KOPT-K1 (cell line): ENCODE data around the gene TSPAN14.

Source experiments
- H3K27ac ChIP-seq: fragments of 200-600 bp; sonication (generic); 2 replicates; pipeline ENCODE4 v1.5.1; 2016; ENCODE audit warnings: antibody characterized with exemption, mild to moderate bottlenecking, low read depth, low read length; ENCODE audit not compliant: poor library complexity, severe bottlenecking
- H3K36me3 ChIP-seq: fragments of 200-600 bp; sonication (generic); 2 replicates; pipeline ENCODE4 v1.5.1; 2017; ENCODE audit warnings: antibody characterized with exemption, mild to moderate bottlenecking, low read length, moderate library complexity; ENCODE audit not compliant: insufficient read depth
- H3K9me3 ChIP-seq: fragments of 200-600 bp; sonication (generic); 2 replicates; pipeline ENCODE4 v1.5.1; 2017; ENCODE audit warnings: antibody characterized with exemption, low read length, mild to moderate bottlenecking; ENCODE audit not compliant: insufficient read depth, poor library complexity, severe bottlenecking

The TSPAN14 gene

DNA sequence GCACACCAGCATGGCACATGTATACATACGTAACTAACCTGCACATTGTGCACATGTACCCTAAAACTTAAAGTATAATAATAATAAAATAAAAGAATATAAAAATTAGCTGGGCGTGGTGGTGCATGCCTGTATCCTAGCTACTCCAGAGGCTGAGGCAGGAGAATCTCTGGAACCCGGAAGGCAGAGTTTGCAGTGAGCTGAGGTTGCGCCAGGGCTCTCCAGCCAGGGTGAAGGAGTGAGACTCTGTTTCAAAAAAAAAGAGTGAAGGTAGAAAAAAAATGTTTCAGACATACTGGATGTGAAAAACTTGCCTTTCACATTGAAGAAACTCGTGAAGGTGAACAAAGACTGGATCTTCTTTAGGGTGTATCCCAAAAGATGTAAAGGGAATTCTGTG lies 26.7 kb downstream of the TSPAN14 start:
- H3K36me3 ChIP-seq, result peaks cover 11% of the 10 kb centered on the region; the same call in 1 of the 2 replicates
- H3K27ac ChIP-seq, result no peak overlapping the region

DNA sequence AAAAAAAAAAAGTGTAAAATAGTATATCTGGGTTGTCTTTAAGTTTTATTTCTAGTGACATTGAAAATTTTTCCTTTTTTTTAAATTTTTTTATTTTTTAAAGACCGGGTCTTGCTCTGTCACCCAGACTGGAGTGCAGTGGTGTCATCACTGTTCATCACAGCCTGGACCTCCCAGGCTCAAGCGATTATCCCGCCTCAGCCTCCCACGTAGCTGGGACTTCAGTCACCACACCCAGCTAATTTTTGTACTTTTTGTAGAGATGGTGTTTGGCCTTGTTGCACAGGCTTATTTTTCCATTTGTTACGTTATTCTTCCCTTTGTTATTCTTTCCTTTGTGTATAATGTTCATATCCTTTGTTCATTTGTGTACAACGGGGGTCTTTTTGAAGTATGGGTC lies 30.1 kb downstream of the TSPAN14 start:
- no peak overlapping the region for H3K27ac ChIP-seq
- H3K9me3 ChIP-seq, result no peaks in the 10 kb centered on the region

More for the DNA sequence above, 26.7 kb downstream of the TSPAN14 start:
- peaks cover 15% of the 10 kb centered on the region for H3K9me3 ChIP-seq

DNA sequence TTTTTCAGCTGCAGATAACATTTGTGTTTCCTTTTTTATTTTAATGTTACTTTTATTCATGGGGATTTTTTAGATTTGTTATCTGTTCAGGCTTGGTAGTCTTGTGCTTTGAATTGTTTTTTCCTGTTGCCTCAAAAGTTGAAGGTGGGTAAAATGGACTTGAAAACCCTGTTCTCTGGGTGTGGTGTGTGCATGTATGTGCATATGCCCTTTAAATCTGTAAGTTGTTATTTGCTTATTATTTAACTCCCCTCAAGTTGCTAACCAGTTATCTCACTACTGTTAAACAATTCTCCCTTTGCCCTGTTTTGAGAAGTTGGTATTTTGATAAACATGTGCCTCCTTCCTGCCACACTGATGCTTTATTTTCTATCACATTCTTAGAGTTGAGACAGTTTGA lies 30.6 kb downstream of the TSPAN14 start:
- Histone ChIP-seq H3K9me3 (no peaks in the 10 kb centered on the region), H3K27ac (no peak overlapping the region), H3K36me3 (peaks cover 6% of the 10 kb centered on the region; the same call in 1 of the 2 replicates)

More for the DNA sequence above, 30.1 kb downstream of the TSPAN14 start:
- peaks cover 2% of the 10 kb centered on the region; the same call in 1 of the 2 replicates for H3K36me3 ChIP-seq

DNA sequence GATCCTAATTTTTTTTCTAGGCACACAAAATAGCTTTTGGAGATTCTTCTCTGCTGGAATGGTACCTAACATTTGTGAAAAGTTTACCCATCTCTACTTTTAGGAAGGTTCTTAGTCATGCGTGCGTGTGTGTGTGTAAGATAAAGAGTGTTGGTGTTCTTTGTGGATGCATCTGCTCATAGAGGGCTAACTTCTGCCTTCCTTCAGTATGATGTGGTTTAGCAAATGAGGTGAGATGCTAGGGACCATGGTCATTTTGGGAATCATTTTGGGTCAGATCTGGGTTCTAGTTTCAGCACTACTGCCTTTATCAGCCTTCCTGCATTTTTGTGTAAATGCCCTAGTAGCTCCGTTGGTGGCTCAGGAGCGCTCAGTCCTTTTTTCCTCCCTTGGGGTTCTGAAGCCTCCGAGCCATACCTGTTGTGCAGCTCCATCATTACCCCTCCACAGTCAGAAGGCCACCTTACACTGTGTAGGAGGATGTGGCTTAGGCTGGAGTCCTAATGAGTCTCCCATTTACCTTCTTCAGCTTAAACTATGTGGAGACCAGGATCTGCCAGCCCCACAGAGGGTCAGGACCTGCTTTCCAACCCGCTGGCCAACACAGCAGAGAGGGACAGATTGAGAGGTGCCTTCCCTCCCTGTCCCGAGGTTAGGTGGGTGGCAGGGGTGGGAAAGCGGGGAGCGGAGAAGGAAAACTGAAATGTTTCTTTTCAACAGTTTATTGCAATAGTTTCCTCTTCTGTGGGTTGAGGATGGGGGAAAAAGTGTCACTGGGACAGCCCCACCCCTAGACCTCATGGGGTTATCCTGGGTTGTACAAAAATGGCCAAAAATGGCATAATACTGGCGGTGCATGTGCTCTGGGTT lies 31.2 kb downstream of the TSPAN14 start:
- H3K27ac ChIP-seq, result peak overlapping the region; percentile 29

DNA sequence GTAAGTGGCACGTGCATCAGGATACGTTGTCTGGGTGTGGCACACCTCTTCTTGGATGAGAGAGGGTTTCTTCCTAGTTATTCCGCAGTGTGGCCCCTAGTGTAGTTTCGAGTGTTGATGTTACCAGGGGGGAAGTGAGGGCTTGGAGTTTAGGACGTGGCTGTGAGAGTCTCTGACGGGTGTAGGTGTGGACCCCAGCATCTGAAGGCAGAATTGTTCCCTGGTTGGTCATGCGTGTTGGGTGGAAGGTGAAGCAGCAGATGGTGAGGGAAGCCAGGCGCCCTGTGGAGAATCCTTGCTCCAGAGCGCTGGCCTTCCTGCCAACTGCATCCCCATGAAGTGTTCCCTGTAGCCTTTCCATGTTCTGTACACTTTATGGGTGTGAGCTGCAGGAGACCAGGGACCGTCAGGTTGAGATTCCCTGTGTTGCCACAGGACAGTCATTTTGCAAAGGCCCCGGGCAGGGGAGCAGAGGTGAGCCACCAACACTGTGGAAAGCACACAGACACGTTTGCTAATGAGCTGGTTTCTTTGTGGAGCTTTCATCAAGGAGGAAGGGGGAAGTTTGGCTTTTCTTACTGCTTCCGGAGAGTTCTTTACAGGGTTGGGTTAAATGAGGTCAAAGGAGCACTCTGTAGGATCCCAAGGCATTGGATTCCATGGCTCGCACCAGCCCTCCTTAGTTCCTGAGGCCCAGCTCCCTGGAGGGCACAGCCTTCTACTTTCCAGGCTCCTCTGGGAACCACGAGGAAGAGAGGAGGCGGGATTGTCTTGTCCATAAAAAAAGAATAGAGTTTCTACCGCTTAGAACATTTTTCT lies 32.0 kb downstream of the TSPAN14 start:
- no peaks in the 10 kb centered on the region for H3K9me3 ChIP-seq
- peak overlapping the region; percentile 29 for H3K27ac ChIP-seq
- peaks cover 19% of the 10 kb centered on the region for H3K36me3 ChIP-seq

More for the DNA sequence above, 31.2 kb downstream of the TSPAN14 start:
- peaks cover 12% of the 10 kb centered on the region for H3K36me3 ChIP-seq
- no peaks in the 10 kb centered on the region for H3K9me3 ChIP-seq

DNA sequence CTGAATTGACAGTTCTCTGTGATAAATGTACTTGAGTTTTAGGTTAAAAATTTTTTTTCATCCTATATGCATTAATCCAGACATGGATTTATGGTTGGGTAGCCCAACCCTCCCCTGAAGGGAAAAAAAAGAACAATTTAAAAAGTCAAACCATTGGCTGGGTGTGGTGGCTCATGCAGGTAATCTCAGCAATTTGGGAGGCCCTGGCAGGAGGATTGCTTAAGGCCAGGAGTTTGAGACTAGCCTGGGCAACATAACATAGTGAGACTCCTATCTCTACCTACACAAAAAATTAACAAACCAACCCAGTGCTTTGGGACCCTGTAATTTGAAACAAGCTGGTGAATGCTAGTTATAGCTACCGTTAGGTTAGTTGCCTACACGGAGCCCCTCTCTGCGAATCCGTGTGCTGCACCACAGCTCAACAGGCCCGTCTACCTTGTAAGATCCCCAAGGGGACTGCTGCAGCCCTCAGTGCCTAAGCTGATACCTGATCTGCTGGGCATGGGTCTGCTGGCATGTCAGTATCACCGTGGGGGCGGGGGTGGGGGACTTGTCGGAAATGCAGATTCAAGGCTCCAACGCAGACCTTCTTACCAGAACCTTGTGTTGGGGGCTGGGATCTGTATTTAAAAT lies 32.8 kb downstream of the TSPAN14 start:
- H3K9me3 ChIP-seq, result no peaks in the 10 kb centered on the region
- peak overlapping the region; percentile 29 for H3K27ac ChIP-seq
- H3K36me3 ChIP-seq, result peaks cover 26% of the 10 kb centered on the region

DNA sequence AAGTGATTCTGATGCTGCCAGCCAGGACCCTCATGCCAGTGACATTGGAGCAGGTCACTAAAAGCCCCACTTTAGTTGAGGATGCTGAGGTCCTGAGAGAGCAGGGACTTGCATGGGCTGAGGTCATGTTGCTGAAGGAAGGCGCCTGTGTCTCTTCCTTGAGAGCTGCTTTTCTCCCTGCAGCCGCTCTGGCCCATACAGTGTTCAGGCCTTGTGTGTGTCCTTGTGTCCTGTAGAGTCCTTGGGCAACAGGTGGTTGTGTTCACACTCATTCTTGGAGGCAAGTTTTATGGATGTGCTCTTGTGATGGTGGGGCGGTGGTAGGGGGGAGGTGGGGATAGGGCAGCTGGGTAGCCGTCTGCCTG lies 33.3 kb downstream of the TSPAN14 start:
- no peaks in the 10 kb centered on the region for H3K9me3 ChIP-seq
- H3K36me3 ChIP-seq, result peaks cover 26% of the 10 kb centered on the region
- peak overlapping the region; percentile 48 for H3K27ac ChIP-seq

DNA sequence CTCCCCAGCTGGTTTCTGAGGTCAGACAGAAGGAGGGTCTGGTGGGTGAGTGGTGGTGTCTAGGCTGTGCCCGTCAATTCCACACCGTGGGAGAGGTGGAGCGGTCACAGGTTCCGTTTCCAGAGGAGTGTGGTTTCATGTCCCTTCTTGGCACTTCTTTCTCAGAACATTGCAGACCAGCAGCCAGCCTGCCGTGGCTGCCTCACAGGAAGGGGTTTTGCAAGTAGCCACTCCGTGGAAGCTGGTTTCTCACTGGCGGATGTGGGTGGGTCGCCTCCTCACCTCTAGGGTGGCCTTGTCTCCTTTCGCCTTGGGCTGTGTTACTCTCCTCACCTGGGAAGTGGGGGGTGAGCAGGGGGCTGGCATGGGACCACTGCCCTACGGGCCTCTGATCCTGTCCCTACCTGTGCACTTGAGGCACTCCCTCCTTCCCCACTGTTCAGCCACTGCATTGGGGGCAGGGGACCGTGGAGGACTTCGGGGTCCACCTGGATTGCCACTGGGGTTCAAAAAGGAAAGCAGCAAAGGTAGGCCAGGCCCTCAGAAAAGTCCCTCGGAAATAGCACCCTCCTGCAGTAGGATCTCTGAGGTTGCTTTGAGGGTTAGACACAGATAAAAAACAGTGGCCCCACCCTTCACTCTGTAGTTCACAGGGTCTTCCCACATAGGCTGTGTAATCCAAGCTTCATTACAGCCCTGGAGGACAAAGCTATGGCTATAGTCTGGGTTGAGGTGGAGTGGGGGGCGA lies 33.9 kb downstream of the TSPAN14 start:
- H3K36me3 ChIP-seq, result peaks cover 26% of the 10 kb centered on the region
- peak overlapping the region; percentile 48 for H3K27ac ChIP-seq
- no peaks in the 10 kb centered on the region for H3K9me3 ChIP-seq

DNA sequence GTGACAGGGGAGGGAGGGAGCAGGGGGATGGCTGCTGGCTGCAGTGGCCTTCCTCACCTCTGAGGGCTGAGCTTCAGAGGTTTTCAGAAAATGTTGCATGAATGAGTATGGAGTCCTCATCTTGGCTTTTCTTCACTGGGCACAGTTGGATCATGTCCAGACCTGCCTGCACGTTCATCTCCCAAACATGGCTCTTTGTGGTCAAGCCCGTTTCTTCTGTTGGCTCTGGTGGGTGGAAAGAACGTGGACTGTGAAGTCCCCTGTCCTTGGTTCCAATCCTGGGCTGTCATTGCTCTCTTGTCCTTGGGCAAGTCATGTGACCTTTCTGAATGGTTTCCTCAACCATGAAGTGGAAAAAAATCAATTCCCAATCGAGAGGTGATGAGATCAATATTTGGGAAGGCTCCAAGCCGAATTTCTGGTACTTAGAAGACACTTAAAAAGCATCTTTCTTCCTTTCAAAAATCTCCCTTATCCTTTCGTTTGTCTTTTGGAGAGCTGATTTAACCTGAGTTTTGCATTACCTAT lies 34.5 kb downstream of the TSPAN14 start:
- Histone ChIP-seq H3K9me3 (no peaks in the 10 kb centered on the region), H3K27ac (peak overlapping the region; percentile 48), H3K36me3 (peaks cover 26% of the 10 kb centered on the region)

DNA sequence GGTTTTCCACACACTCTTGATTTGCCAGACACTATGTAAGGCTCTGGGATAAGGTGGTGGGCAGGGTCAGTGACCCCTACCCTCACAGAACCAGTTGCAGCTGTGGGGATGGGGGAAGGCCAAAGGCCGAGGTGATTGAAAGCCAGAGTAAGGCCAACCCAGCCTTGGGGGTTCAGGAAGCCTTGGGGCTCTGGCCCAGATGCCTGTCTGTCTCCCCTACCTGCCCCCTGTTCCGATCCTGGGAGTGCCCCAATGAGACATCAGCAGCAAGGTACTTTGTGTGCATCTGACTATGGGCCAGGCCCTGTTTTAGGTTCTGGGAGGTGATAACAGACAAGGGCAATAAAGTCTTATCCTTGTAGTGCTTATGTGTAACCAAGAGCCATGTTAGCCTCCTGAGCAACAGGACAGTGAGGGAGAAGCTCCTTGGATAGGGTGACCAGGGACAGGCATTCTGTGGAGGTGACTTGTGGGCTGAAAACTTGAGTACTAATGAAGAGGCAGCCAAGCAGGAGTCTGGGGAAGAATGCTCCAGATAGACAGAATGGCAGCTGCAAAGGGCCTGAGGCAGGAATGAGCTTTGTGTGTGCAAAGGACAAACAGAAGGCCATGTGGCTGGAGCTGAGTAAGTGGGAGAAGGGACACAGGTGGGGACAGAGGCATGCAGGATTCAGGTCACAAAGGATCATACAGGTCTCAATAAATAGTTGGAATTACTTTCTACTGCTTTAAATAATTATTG lies 35.4 kb downstream of the TSPAN14 start:
- peaks cover 26% of the 10 kb centered on the region for H3K36me3 ChIP-seq
- no peaks in the 10 kb centered on the region for H3K9me3 ChIP-seq
- H3K27ac ChIP-seq, result no peak overlapping the region

DNA sequence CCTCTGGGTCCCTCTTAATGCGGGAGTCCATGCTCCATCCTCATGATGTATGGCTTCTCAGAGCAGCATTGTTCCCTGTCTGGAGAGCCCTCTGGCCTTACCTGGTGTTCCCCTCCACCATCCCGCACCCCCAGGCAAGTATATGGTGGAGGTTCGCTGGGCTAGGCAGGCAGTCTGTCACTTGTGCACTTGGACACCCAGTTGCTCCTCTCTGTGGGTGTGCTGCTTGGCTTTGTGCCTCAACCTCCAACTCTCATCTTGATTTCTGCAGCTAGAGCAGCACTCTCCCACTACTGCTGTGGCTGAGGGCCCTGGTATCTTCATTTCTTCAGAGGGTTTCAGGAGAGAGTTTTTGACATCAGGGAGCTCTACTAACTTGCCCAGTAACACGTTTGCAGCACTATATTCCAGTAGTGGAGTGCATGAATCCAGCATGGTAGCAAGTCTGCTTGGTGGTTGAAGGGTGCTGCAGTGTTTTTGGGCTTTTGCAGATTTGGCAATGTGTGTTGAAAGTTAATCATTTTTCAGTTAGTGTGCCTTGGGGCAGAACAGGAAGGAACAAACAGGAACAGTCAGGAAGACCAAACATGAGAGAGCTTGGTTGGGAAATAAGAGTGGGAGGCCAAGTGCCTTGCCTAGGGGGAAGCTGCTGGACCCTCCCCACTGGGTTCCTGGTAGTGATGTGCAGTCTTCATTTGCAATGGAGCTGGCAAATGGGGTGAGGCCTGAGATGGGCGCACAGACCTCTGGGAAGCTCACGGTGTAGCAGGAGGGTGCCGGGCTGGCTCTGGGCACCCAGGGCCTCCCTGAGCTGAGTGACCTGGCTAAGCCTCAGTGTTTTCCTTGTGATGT lies 37.4 kb downstream of the TSPAN14 start:
- peaks cover 35% of the 10 kb centered on the region for H3K36me3 ChIP-seq
- no peak overlapping the region for H3K27ac ChIP-seq
- H3K9me3 ChIP-seq, result peaks cover 5% of the 10 kb centered on the region

DNA sequence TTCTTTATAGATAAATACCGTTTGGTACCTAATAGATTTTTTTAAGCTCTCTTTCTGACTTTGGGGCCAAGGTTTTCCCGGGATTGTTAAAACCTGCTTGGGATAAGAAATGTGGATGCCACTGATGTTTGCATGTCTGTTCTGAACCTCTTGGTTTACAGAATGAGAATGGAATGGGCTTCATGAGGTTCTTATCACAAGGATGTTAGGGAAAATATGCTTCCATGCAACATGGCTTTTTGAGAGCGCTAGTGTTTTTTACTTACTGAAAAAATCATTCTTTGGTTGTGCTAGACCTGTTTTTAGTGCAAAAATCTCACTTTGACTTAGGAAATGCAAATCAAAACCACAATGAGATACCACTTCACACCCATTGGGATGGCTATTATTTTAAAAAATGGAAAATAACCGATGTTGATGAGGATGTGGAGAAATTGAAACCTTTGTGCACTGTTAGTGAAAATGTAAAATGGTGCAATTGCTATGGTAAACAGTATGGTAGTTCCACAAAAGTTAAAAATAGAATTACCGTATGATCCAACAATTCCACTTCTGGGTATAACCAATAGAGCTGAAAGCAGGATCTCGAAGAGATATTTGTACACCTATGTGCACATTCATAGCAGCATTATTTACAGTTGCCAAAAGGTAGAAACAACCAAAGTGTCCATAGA lies 38.9 kb downstream of the TSPAN14 start:
- peak overlapping the region; percentile 62 for H3K27ac ChIP-seq
- peaks cover 11% of the 10 kb centered on the region for H3K9me3 ChIP-seq
- H3K36me3 ChIP-seq, result peaks cover 36% of the 10 kb centered on the region
